SK-N-MC (cell line): ENCODE data around the gene ATG13.

ENCODE experiments used
- DNase-seq: peaks from one replicate; pipeline ENCODE4 v3.0.0-alpha.2; 2011; ENCODE audit warnings: low read depth, low spot score
- H3K27ac ChIP-seq: fragments of 200-600 bp; sonication (generic); 2 replicates; pipeline ENCODE4 v1.5.1; 2016; ENCODE audit warnings: mixed run types
- H3K36me3 ChIP-seq: fragments of 200-600 bp; sonication (generic); 2 replicates; pipeline ENCODE4 v1.6.1; 2017; ENCODE audit warnings: antibody characterized with exemption, low read length, mixed read lengths; ENCODE audit not compliant: insufficient read depth
- H3K4me3 ChIP-seq: fragments of 200-600 bp; sonication (generic); 2 replicates; pipeline ENCODE4 v1.5.1; 2016
- H3K9ac ChIP-seq: fragments of 200-600 bp; sonication (generic); 2 replicates; pipeline ENCODE4 v1.8.0; 2017; ENCODE audit warnings: mixed run types, mixed read lengths; ENCODE audit not compliant: insufficient read length
- H3K9me3 ChIP-seq: fragments of 200-600 bp; sonication (generic); 2 replicates; pipeline ENCODE4 v1.6.1; 2017; ENCODE audit warnings: low read depth, mild to moderate bottlenecking, antibody characterized with exemption, low read length, moderate library complexity, mixed read lengths
- EZH2 ChIP-seq: fragments of 200-600 bp; sonication (generic); IDR thresholded peaks from one replicate; pipeline ENCODE4 v1.6.1; 2017; ENCODE audit warnings: antibody characterized with exemption
- FOXP2 ChIP-seq: optimal IDR thresholded peaks from 2 replicates; pipeline ENCODE3; 2011; ENCODE audit warnings: mild to moderate bottlenecking, moderate library complexity; ENCODE audit not compliant: insufficient read depth; ENCODE audit errors: extremely low read length, control extremely low read depth
- POLR2AphosphoS5 ChIP-seq: IDR thresholded peaks from 2 replicates; pipeline ENCODE4 v1.6.1; 2012; ENCODE audit warnings: mild to moderate bottlenecking, low read depth, low read length, borderline replicate concordance

Gene ATG13

DNA sequence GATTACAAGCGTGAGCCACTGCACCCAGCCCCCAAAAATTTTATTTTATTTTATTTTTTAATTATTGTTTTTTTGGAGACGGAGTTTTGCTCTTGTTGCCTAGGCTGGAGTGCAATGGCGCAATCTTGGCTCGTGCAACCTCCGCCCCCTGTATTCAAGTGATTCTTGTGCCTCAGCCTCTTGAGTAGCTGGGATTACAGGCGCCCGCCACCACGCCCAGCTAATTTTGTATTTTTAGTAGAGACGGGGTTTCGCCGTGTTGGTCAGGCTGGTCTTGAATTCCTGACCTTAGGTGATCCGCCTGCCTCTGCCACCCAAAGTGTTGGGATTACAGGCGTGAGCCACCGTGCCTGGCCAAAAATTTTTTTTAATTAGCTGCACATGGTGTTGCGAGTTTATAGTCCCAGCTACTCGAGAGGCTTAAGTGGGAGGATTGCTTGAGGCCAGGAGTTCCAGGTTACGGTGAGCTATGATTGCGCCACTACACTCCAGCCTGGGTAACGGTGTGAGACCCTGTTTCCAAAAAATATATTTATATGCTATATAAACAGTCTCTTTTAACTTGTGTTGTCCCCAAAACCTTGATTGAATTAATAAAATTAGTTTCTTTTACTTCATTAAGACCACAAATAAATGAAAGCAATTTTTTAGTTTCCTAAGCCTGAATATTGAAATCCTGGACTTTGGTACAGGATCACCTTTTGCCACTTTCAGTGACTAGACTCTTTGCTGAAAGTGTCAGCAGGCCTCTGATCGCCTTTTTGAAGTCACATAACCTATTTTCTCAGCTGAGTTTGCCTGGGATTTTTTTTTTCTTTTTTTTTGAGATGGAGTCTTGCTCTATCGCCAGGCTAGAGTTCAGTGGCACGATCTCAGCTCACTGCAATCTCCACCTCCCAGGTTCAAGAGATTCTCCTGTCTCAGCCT, 16.2 kb downstream of the ATG13 start:
- Histone ChIP-seq H3K9ac (no peak overlapping the region), H3K4me3 (no peak overlapping the region), H3K36me3 (no peaks in the 10 kb centered on the region), H3K27ac (peak overlapping the region; percentile 60), H3K9me3 (no peaks in the 10 kb centered on the region)
- no peak for DNase-seq
- TF ChIP-seq POLR2AphosphoS5, result no peak
- TF ChIP-seq EZH2, result no peak
- no peak for TF ChIP-seq FOXP2

DNA sequence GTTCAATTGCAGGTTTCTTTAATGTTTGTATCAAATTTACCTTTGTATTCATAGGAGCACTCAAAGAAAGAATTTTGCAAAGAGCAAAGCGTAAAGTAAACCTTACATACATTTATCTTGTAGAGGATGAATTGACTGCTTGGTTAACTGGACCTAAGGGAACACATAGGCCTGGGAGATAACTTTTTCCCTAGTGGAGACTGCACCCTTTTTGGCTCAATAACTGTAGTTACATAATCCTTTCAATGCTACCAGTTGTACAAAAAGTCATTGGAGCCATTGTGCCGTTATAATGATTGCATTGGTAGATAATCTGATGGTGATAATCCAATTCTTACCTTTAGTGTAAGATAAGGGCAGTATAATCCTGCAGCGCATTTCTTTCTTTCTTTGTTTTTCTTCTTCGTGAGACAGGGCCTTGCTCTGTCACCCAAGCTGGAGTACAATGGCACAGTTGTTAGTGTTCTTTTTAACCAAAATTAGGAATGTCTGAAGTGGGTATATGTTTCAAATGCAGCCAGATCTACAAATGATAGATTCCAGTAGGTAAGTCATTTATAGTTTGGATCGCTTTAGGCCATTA, 18.3 kb downstream of the ATG13 start:
- H3K36me3 ChIP-seq, result 0 out of 2 replicates have a peak, but pooled peaks cover under 1% of the 10 kb centered on the region
- no peak for TF ChIP-seq FOXP2
- no peak for TF ChIP-seq EZH2
- TF ChIP-seq POLR2AphosphoS5, result no peak
- peak overlapping the region; percentile 36; the same call in 1 of the 2 replicates for H3K27ac ChIP-seq
- no peak for DNase-seq
- H3K9ac ChIP-seq, result no peak overlapping the region
- no peak overlapping the region for H3K4me3 ChIP-seq
- no peaks in the 10 kb centered on the region for H3K9me3 ChIP-seq

DNA sequence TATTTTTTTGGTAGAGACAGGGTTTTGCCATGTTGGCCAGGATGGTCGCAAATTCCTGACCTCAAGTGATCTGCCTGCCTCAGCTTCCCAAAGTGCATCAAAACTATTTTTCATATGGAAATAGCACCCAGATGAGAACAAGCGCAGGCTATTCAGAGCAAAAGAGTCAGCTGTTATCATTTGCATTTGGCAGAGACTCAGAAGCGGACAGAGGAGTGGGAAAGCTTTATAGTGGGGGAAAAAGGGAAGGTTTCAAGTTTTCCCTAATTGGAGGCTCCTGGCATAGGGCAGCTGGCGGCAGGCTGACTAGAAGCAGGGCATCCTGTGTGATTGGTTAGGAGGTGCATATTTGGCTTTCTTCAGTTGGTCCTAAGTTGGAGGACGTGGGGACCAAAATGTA, 20.2 kb downstream of the ATG13 start:
- no peaks in the 10 kb centered on the region for H3K9me3 ChIP-seq
- no peak overlapping the region for H3K27ac ChIP-seq
- no peak overlapping the region for H3K9ac ChIP-seq
- TF ChIP-seq FOXP2 (no peak), POLR2AphosphoS5 (no peak), EZH2 (no peak)
- H3K4me3 ChIP-seq, result no peak overlapping the region
- DNase-seq, result no peak
- peaks cover 3% of the 10 kb centered on the region; the same call in 1 of the 2 replicates for H3K36me3 ChIP-seq

DNA sequence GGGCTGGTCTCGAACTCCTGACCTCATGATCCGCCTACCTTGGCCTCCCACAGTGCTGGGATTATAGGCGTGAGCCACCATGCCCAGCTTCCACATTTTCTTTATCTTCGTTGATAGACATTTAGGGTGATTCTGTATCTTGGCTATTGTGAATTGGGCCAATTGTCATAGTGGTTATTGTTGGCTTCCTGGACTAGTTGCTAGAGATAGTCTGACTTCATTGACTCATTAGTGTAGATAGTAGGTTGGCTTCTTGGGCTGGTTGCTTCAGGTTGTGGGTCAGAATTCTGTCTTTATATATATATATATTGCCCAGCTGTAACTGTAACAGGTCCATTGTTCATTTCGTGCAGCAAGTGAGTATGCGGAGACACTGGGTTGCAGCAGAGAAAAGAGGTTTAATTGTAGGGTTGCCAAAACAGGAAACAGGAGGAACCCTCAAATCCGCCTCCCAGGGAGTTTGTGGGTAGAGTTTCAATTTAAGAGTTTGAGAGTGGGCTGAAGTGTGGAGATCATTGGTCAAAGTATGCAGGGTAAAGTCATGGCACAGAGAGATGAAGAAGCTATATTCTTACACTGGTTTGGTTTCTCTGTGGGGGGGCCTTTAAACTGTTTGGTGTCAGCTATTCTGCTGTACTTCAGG, 22.0 kb downstream of the ATG13 start:
- H3K4me3 ChIP-seq, result peak overlapping the region; percentile 11
- peak; percentile 86 for DNase-seq
- no peak overlapping the region for H3K9ac ChIP-seq
- H3K36me3 ChIP-seq, result peaks cover 10% of the 10 kb centered on the region
- TF ChIP-seq EZH2 (no peak), FOXP2 (no peak), POLR2AphosphoS5 (peak; percentile 30; the same call in 1 of the 2 replicates)
- H3K27ac ChIP-seq, result peak overlapping the region; percentile 70; the same call in 1 of the 2 replicates
- H3K9me3 ChIP-seq, result no peaks in the 10 kb centered on the region

DNA sequence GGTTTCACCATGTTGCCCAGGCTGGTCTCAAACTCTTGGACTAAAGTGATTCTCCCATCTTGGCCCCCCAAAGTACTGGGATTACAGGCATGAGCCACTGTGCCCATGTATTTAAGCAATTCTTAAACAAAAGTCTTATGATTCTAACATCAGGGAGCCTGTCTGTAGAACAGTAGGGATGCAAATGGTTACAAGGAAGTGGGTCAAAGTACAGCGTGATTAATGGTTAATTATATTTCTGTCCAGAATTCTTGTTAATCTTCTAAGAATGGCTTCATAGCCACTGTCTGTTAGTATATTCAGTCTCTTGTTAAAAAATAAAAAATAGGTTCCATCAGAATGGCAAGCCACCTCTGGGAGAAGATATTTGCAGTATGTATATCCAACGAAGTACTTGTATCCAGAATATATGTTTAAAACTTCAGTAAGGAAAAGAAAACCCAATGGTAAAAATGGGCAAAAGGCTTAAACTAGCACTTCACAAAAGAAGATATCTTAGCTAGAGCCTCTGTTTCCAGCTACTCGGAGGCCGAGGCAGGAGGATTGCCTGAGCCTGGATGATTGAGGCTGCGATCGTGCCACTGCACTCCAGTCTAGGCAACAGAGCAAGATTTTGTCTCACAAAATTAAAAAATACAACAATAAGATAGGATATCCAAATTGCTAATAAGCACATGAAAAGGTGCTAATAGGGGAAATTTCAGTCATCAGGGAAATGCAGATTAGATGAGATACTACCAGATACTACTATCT, 22.9 kb downstream of the ATG13 start:
- TF ChIP-seq EZH2 (no peak), POLR2AphosphoS5 (no peak), FOXP2 (no peak)
- no peak overlapping the region for H3K4me3 ChIP-seq
- peak overlapping the region; percentile 27; the same call in 1 of the 2 replicates for H3K27ac ChIP-seq
- no peak for DNase-seq
- peaks cover 10% of the 10 kb centered on the region for H3K36me3 ChIP-seq
- no peak overlapping the region for H3K9ac ChIP-seq
- no peaks in the 10 kb centered on the region for H3K9me3 ChIP-seq

DNA sequence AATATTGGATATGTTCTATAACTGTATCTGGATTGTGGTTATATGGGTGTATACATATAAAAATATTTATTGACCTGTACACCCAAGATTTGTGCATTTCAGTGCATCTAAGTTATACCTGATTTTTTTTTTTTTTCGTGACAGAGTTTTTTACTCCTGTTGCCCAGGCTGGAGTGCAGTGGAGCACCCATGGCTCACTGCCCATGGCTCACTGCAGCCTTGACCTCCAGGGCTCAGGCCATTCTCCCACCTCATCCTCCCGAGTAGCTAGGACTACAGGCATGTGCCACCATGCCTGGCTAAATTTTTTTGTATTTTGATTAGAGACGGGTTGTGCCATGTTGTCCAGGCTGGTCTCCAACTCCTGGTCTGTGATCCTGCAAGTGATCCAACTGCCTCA, 24.3 kb downstream of the ATG13 start:
- no peak for DNase-seq
- Histone ChIP-seq H3K9me3 (no peaks in the 10 kb centered on the region), H3K4me3 (no peak overlapping the region), H3K36me3 (peaks cover 19% of the 10 kb centered on the region), H3K27ac (no peak overlapping the region), H3K9ac (no peak overlapping the region)
- TF ChIP-seq POLR2AphosphoS5 (no peak), FOXP2 (no peak), EZH2 (no peak)

DNA sequence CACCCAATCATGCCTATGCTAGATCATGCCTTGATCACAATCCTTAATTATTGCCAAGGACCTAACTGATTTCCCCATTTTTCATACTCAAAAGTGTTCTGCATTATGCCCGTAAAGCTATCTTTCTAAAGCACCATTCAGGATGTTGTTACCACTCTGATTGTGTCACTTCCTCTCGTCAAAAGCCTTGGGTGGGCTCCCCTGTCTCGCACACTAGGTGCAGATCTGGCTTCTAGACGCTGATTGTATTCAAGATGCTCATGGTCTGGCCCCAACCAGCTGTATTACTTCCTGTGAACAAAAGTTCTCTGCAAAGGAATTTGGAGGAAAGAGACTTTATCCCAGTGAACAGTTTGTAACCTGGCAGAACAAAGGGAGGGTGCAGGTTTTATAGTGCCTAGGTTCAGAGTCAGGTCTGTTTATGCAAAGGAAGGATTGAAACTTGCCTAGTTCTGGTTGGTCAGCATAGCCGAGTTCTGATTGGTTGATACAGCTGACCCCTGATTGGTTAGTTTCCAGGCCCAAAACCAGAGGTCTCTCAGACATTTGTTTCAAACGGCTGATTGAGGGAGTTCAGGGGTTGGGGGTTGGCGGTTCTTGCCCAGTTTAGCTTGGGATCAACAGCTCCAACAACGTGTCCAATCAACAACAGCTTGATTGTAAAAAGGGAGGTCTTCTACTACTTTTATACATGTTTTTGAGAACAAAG, 25.4 kb downstream of the ATG13 start:
- H3K4me3 ChIP-seq, result no peak overlapping the region
- H3K9ac ChIP-seq, result no peak overlapping the region
- DNase-seq, result no peak
- TF ChIP-seq POLR2AphosphoS5 (no peak), FOXP2 (no peak), EZH2 (no peak)
- no peak overlapping the region for H3K27ac ChIP-seq
- no peaks in the 10 kb centered on the region for H3K9me3 ChIP-seq
- H3K36me3 ChIP-seq, result peaks cover 29% of the 10 kb centered on the region

DNA sequence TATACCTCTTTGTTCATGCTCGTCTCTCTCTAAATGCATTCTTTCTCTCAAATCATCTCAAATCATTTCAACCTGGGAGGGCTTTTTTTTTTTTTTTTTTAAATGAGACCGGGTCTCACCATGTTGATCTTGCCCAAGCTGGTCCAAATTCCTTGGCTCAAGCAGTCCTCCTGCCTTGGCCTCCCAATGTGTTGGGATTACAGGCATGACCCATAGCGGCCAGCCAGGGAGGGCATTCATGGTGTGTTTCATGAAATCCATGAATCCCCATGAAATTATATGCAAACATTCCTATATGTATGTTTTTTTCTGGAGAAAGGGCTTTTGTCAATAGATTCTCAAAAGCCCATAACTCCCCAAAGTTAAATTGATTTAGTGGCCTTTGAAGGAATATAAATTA, 26.2 kb downstream of the ATG13 start:
- TF ChIP-seq EZH2, result no peak
- no peak for TF ChIP-seq POLR2AphosphoS5
- TF ChIP-seq FOXP2, result no peak
- no peak for DNase-seq
- no peak overlapping the region for H3K9ac ChIP-seq
- H3K9me3 ChIP-seq, result no peaks in the 10 kb centered on the region
- H3K27ac ChIP-seq, result no peak overlapping the region
- peaks cover 32% of the 10 kb centered on the region for H3K36me3 ChIP-seq
- no peak overlapping the region for H3K4me3 ChIP-seq
